ENCODE results near the gene IL22. TPM values are rescaled to one million over a fixed set of nuclear protein-coding genes. Genes with fewer than 3 reads are reported as not detected.

IL22 gene
- total RNA-seq, 1 experiment from 2014 or later, result not detected

DNA sequence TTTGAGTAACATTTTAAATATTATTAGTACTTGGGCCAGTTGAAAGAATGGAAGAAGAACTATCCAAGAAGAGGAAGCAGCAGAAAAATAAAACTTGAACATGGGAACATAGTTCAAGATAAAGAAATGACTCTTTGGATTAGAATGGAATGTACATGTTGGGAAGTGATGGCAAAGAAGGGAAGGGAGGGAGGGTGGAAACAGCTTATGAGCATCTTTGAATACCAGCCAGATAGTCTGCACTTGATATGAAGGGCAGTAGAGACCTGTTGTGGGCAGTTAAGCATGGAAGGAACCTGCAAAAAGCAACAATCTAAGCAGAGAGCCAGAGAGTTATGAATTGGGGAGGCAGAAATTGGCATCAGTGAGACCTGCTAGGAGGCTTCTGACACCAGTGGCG lies 10.0 kb upstream of the IL22 start:
- CTCF ChIA-PET, result no interaction called here
- Histone ChIP-seq H3K9ac (ENCODE audit: low read length) (no peak overlapping the region), H3K4me3 (replicated peaks in 1 of 2; ENCODE audit: low read depth in 1 of 2, low read length in 2 of 2) (no peak overlapping the region), H3K79me2 (ENCODE audit: insufficient read depth, low read length) (no peaks in the 10 kb centered on the region), H2AFZ (ENCODE audit: low read depth, low read length, poor library complexity, severe bottlenecking) (no peak overlapping the region), H4K20me1 (ENCODE audit: insufficient read depth) (no peaks in the 10 kb centered on the region), H3K27me3 (ENCODE audit: insufficient read depth, low read length) (no peaks in the 10 kb centered on the region), H3K27ac (ENCODE audit: low read depth, low read length) (no peak overlapping the region), H3K36me3 (ENCODE audit: control insufficient read depth in 1 of 2, insufficient read depth in 2 of 2, low read length in 2 of 2) (no peaks in the 10 kb centered on the region), H3K4me2 (ENCODE audit: low read length) (no peak overlapping the region), H3K9me2 (ENCODE audit: insufficient read depth) (no peaks in the 10 kb centered on the region), H3K9me3 (ENCODE audit: control insufficient read depth in 1 of 2, insufficient read depth in 1 of 2, low read depth in 1 of 2, low read length in 2 of 2) (no peaks in the 10 kb centered on the region), H3K4me1 (ENCODE audit: control insufficient read depth in 1 of 2, insufficient read depth in 2 of 2, low read length in 2 of 2) (peaks cover 0 to 5% of the 10 kb centered on the region in 2 experiments; a peak in 1 of 4 replicates)
- no peak for DNase-seq (ENCODE audit: low read depth, low spot score)
- no TSS peak for BruUV-seq (replicated peaks)
- ATAC-seq, result no peak
- intact Hi-C loops (cut with micrococcal nuclease), result no loop called here
- RAD21 ChIA-PET (ENCODE audit: low non-redundant PET in 1 of 2, low total read pairs in 2 of 2, uncharacterized antibody in 2 of 2, unreplicated experiment in 2 of 2), result no interaction called here
- no peak for TF ChIP-seq EZH2 (IDR thresholded peaks at IDR 0.05)
- POLR2A ChIA-PET, result no interaction called here

DNA sequence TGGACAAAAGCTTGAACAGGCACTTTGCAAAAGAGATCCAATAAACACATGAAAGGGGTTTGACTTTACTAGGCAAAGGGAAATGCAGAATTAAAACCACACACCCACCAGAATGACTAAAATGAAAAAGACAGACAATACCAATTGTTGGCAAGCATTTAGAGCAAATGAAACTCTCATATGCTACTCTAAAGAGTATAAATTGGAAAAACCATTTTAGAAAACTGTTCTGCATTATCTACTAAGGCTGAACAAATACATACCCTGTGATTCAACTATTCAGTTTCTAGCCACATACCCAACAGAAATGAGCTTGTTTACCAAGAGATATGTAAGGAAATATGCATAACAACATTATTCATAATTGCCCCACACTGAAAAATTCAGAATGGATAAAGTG lies 8.5 kb upstream of the IL22 start:
- peaks cover 0 to 5% of the 10 kb centered on the region in 2 experiments; a peak in 1 of 4 replicates for H3K4me1 ChIP-seq (ENCODE audit: control insufficient read depth in 1 of 2, insufficient read depth in 2 of 2, low read length in 2 of 2)
- no peaks in the 10 kb centered on the region for H3K36me3 ChIP-seq (ENCODE audit: control insufficient read depth in 1 of 2, insufficient read depth in 2 of 2, low read length in 2 of 2)
- H3K9me2 ChIP-seq (ENCODE audit: insufficient read depth), result no peaks in the 10 kb centered on the region
- ATAC-seq (no peak), DNase-seq (ENCODE audit: low read depth, low spot score) (no peak)
- no peak overlapping the region for H3K27ac ChIP-seq (ENCODE audit: low read depth, low read length)
- no peaks in the 10 kb centered on the region for H3K79me2 ChIP-seq (ENCODE audit: insufficient read depth, low read length)
- H3K9me3 ChIP-seq (ENCODE audit: control insufficient read depth in 1 of 2, insufficient read depth in 1 of 2, low read depth in 1 of 2, low read length in 2 of 2), result no peaks in the 10 kb centered on the region
- RAD21 ChIA-PET (ENCODE audit: low non-redundant PET in 1 of 2, low total read pairs in 2 of 2, uncharacterized antibody in 2 of 2, unreplicated experiment in 2 of 2), result no interaction called here
- no peaks in the 10 kb centered on the region for H3K27me3 ChIP-seq (ENCODE audit: insufficient read depth, low read length)
- no peak overlapping the region for H3K4me2 ChIP-seq (ENCODE audit: low read length)
- POLR2A ChIA-PET, result no interaction called here
- CTCF ChIA-PET, result no interaction called here
- H4K20me1 ChIP-seq (ENCODE audit: insufficient read depth), result no peaks in the 10 kb centered on the region
- no TSS peak for BruUV-seq (replicated peaks)
- no peak overlapping the region for H2AFZ ChIP-seq (ENCODE audit: low read depth, low read length, poor library complexity, severe bottlenecking)
- no peak overlapping the region for H3K4me3 ChIP-seq (replicated peaks in 1 of 2; ENCODE audit: low read depth in 1 of 2, low read length in 2 of 2)
- H3K9ac ChIP-seq (ENCODE audit: low read length), result no peak overlapping the region
- intact Hi-C loops (cut with micrococcal nuclease), result no loop called here
- no peak for TF ChIP-seq FOSL1 (IDR thresholded peaks at IDR 0.05; ENCODE audit: low read depth)
- no peak for TF ChIP-seq EZH2phosphoT487 (IDR thresholded peaks at IDR 0.05; ENCODE audit: borderline replicate concordance)
- TF ChIP-seq, protein P1, sequence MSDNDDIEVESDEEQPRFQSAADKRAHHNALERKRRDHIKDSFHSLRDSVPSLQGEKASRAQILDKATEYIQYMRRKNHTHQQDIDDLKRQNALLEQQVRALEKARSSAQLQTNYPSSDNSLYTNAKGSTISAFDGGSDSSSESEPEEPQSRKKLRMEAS (IDR thresholded peaks at IDR 0.05), result no peak
- no peak for TF ChIP-seq YY1 (IDR thresholded peaks at IDR 0.05; ENCODE audit: extremely low read depth, insufficient replicate concordance, low read depth, low read length)
- TF ChIP-seq SP1 (IDR thresholded peaks at IDR 0.05; ENCODE audit: low read depth), result no peak
- TF ChIP-seq RAD21 (IDR thresholded peaks at IDR 0.05; ENCODE audit: low read depth), result no peak
- TF ChIP-seq POLR2A (IDR thresholded peaks at IDR 0.05; ENCODE audit: borderline replicate concordance, extremely low read depth, insufficient read depth, insufficient read length), result no peak
- TF ChIP-seq, protein P2, sequence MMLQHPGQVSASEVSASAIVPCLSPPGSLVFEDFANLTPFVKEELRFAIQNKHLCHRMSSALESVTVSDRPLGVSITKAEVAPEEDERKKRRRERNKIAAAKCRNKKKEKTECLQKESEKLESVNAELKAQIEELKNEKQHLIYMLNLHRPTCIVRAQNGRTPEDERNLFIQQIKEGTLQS (IDR thresholded peaks at IDR 0.05), result no peak
- no peak for TF ChIP-seq CBX3 (IDR thresholded peaks at IDR 0.05; ENCODE audit: low read depth)
- no peak for TF ChIP-seq ZNF274 (IDR thresholded peaks at IDR 0.05; ENCODE audit: low read depth, low read length)
- no peak for TF ChIP-seq TCF7L2 (IDR thresholded peaks at IDR 0.05; ENCODE audit: borderline replicate concordance, extremely low read depth, insufficient read depth, insufficient read length)
